Tibial nerve (tissue), 4 donors: ENCODE results near the gene PRUNE2. TPM values are rescaled to one million over a fixed set of nuclear protein-coding genes. Genes with fewer than 3 reads are reported as not detected.

Experiments used
- DNase-seq, 2 donors: peaks; one replicate each; pipeline ENCODE4 v3.0.0-alpha.2; 2019; ENCODE audit warnings: low spot score in 2 of 2
- H3K27ac ChIP-seq, 4 donors: fragments of 200-600 bp; sonication (generic) in 3 of 4; one replicate each; pipeline ENCODE4 v1.5.1; 2017 to 2019; ENCODE audit warnings: mild to moderate bottlenecking in 1 of 4
- H3K27me3 ChIP-seq, 2 donors: fragments of 200-600 bp; sonication (generic) in 1 of 2; one replicate each; pipeline versions ENCODE4 v1.5.1 to v1.6.0; 2017 to 2019
- H3K36me3 ChIP-seq, 3 donors: fragments of 200-600 bp; sonication (generic); one replicate each; pipeline ENCODE4 v1.5.1; 2018 to 2019
- H3K4me1 ChIP-seq, 4 donors: fragments of 200-600 bp; sonication (generic) in 3 of 4; one replicate each; pipeline ENCODE4 v1.5.1; 2017 to 2019
- H3K4me3 ChIP-seq, 4 donors: fragments of 200-600 bp; sonication (generic) in 3 of 4; one replicate each; pipeline ENCODE4 v1.5.1; 2017 to 2019; ENCODE audit warnings: mild to moderate bottlenecking in 1 of 4, moderate library complexity in 1 of 4
- H3K9me3 ChIP-seq, 4 donors: fragments of 200-600 bp; sonication (generic) in 3 of 4; one replicate each; pipeline ENCODE4 v1.5.1; 2017 to 2019
- CTCF ChIP-seq, 5 experiments: fragments of 200-600 bp in 3 of 5; fragments of 450-650 bp in 2 of 5; sonication (generic) in 3 of 5; IDR thresholded peaks; one replicate each; pipeline ENCODE4 v1.5.1; 2016 to 2019; ENCODE audit warnings: antibody characterized with exemption in 5 of 5, mild to moderate bottlenecking in 3 of 5, moderate library complexity in 2 of 5
- EP300 ChIP-seq, 2 donors: sonication (generic); formaldehyde crosslinking; IDR thresholded peaks; one replicate each; pipeline ENCODE4 v1.6.1; 2017; ENCODE audit warnings: antibody characterized with exemption in 2 of 2, mild to moderate bottlenecking in 1 of 2
- POLR2A ChIP-seq, 2 donors: fragments of 450-650 bp; IDR thresholded peaks; one replicate each; pipeline ENCODE4 v1.6.1; 2017; ENCODE audit warnings: antibody characterized with exemption in 2 of 2, mild to moderate bottlenecking in 2 of 2, moderate library complexity in 2 of 2
- WGBS, 2 donors: methylation state at CpG; one replicate each; pipeline ENCODE4 v1.1.5; 2018; 5-methylcytosine and 5-hydroxymethylcytosine counted together
- total RNA-seq, 4 donors: library from RNA; depleted of rRNA; stranded (reverse); fragments of >200 nt; gene quantifications; one replicate each; pipeline ENCODE4 v1.1.0, GENCODE V29; 2016

Gene PRUNE2
- total RNA-seq, 4 donors from 2014 or later: 23.2 to 50.4 (median 24.2) TPM

- H3K4me1 ChIP-seq: peaks cover 0 to 2% (median 0%) of the 10 kb centered on the region in 4 donors
- 79 to 89% methylated on average over 3 of the region's 3 CpGs for WGBS, 2 donors
- TF ChIP-seq CTCF (IDR thresholded peaks at IDR 0.05) (no peak), EP300 (IDR thresholded peaks at IDR 0.05) (no peak), POLR2A (IDR thresholded peaks at IDR 0.05) (no peak)
- H3K36me3 ChIP-seq: no peaks in the 10 kb centered on the region
- no peak overlapping the region for H3K4me3 ChIP-seq
- DNase-seq: no peak
- no peak overlapping the region for H3K27ac ChIP-seq
- no peaks in the 10 kb centered on the region for H3K27me3 ChIP-seq
- no peaks in the 10 kb centered on the region for H3K9me3 ChIP-seq
Observed at GRCh38 chr9:76603931-76604570, 301.9 kb downstream of the PRUNE2 start.

GRCh38 chr9:76603448-76603895 is 302.4 kb downstream of the PRUNE2 start:
- H3K27me3 ChIP-seq: no peaks in the 10 kb centered on the region
- no peaks in the 10 kb centered on the region for H3K36me3 ChIP-seq
- no peak overlapping the region for H3K4me3 ChIP-seq
- H3K9me3 ChIP-seq: no peaks in the 10 kb centered on the region
- no peak for TF ChIP-seq CTCF (IDR thresholded peaks at IDR 0.05)
- TF ChIP-seq POLR2A (IDR thresholded peaks at IDR 0.05): no peak
- TF ChIP-seq EP300 (IDR thresholded peaks at IDR 0.05): no peak
- no peaks in the 10 kb centered on the region for H3K4me1 ChIP-seq
- DNase-seq: no peak
- no peak overlapping the region for H3K27ac ChIP-seq

GRCh38 chr9:76602199-76602598 is 303.7 kb downstream of the PRUNE2 start:
- WGBS, 2 donors: 56 to 75% methylated on average over 1 of the region's 1 CpG
- no peak for DNase-seq
- H3K27me3 ChIP-seq: no peaks in the 10 kb centered on the region
- H3K4me1 ChIP-seq: no peaks in the 10 kb centered on the region
- no peak overlapping the region for H3K27ac ChIP-seq
- TF ChIP-seq EP300 (IDR thresholded peaks at IDR 0.05): no peak
- no peak for TF ChIP-seq POLR2A (IDR thresholded peaks at IDR 0.05)
- TF ChIP-seq CTCF (IDR thresholded peaks at IDR 0.05): no peak
- no peaks in the 10 kb centered on the region for H3K9me3 ChIP-seq
- H3K36me3 ChIP-seq: no peaks in the 10 kb centered on the region
- no peak overlapping the region for H3K4me3 ChIP-seq

GRCh38 chr9:76600007-76600615 is 305.8 kb downstream of the PRUNE2 start:
- 53 to 58% methylated on average over 2 of the region's 2 CpGs for WGBS, 2 donors

More at GRCh38 chr9:76600007-76600615, 305.8 kb downstream of the PRUNE2 start:
- H3K9me3 ChIP-seq: no peaks in the 10 kb centered on the region
- no peak for DNase-seq
- H3K36me3 ChIP-seq: no peaks in the 10 kb centered on the region
- no peaks in the 10 kb centered on the region for H3K4me1 ChIP-seq
- TF ChIP-seq POLR2A (IDR thresholded peaks at IDR 0.05) (no peak), EP300 (IDR thresholded peaks at IDR 0.05) (no peak), CTCF (IDR thresholded peaks at IDR 0.05) (no peak)
- no peak overlapping the region for H3K4me3 ChIP-seq
- H3K27ac ChIP-seq: no peak overlapping the region
- H3K27me3 ChIP-seq: no peaks in the 10 kb centered on the region
